ENCODE data around the gene TEX38.

The TEX38 gene

DNA sequence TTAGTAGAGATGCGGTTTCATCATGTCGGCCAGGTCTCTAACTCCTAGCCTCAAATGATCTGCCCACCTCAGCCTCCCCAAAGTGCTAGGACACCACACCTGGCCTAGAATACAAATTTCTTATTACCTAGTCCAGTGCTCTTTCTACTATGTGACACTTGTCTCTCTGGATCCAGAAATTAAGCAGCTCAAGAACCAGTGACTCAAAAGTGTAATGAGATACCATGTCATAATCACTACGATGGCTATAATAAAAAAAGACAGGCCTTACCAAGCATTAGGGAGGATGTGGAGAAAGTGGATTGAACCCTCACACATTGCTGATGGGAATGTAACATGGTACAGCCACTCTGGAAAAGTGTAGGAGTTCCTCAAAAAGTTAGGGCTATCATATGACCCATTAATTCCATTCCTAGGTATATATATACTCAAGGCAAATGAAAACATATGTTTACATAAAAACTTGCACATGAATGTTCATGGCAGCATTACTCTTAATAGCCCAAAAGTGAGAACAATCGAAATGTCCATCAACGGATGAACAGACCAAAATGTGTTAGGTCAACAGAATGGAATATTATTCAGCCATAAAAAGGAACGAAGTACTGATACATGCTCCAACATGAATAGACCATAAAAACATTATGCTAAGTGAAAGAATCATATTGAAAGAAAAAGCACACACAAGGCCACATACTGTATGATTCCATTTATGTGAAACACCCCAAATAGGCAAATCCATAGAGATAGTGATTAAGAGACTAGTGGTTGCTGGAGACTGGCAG lies 8.3 kb downstream of the TEX38 start:
- no peak overlapping the region for H3K4me2 ChIP-seq

DNA sequence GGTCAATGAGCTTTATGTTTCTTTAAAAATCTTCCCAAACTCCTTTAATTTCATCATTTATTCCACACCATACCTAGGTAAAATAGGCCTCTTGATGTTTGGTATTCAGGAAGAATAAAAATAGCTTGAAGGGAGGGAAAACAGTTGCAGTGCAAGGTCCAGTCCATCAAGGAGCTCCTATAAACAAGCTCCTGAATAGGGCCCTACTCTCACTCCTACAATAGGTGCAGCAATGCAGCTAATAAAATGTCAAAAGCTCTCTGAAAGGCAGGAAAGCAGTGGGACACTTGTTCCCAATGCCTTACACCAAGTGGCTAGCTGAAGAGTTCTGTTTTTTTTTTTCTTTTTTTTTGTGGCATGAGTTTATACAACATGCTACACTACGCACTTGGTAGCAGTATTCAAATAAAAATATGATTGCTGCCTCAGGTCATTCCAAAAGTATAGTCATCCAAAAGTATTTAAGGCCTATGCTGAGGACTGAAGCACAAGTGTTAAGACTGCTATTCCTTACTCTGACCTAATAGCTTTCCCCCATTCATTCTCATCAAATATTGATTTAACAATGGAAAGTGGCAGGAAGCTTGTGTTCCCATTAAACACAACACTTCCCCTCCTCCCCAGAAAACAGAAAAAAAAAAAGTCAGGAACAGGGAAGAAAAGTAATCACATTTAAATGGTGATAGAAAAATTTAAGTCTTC lies 9.8 kb downstream of the TEX38 start:
- Histone ChIP-seq H3K4me1 (ENCODE audit: low read depth, poor library complexity, severe bottlenecking) (peaks cover 37% of the 10 kb centered on the region), H3K36me3 (ENCODE audit: insufficient read depth) (peaks cover 2% of the 10 kb centered on the region; the same call in 1 of the 2 replicates), H3K9ac (no peak overlapping the region), H3K79me2 (ENCODE audit: insufficient read depth, low read depth) (no peaks in the 10 kb centered on the region), H3K4me3 (IDR thresholded peaks at IDR 0.05; ENCODE audit: insufficient read depth, low read depth, low read length) (no peak overlapping the region), H4K20me1 (ENCODE audit: insufficient read depth) (no peaks in the 10 kb centered on the region), H3K27ac (no peak overlapping the region), H2AFZ (ENCODE audit: low read depth) (no peak overlapping the region), H3K4me2 (no peak overlapping the region), H3K27me3 (ENCODE audit: insufficient read depth, low read depth) (no peaks in the 10 kb centered on the region)
- TF ChIP-seq, protein P1, sequence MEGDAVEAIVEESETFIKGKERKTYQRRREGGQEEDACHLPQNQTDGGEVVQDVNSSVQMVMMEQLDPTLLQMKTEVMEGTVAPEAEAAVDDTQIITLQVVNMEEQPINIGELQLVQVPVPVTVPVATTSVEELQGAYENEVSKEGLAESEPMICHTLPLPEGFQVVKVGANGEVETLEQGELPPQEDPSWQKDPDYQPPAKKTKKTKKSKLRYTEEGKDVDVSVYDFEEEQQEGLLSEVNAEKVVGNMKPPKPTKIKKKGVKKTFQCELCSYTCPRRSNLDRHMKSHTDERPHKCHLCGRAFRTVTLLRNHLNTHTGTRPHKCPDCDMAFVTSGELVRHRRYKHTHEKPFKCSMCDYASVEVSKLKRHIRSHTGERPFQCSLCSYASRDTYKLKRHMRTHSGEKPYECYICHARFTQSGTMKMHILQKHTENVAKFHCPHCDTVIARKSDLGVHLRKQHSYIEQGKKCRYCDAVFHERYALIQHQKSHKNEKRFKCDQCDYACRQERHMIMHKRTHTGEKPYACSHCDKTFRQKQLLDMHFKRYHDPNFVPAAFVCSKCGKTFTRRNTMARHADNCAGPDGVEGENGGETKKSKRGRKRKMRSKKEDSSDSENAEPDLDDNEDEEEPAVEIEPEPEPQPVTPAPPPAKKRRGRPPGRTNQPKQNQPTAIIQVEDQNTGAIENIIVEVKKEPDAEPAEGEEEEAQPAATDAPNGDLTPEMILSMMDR (conservative IDR thresholded peaks at IDR 0.05; ENCODE audit: low read depth, low read length) = no peak

More for the DNA sequence above, 8.3 kb downstream of the TEX38 start:
- Histone ChIP-seq H3K4me1 (ENCODE audit: low read depth, poor library complexity, severe bottlenecking) (peaks cover 37% of the 10 kb centered on the region), H2AFZ (ENCODE audit: low read depth) (no peak overlapping the region), H3K4me3 (IDR thresholded peaks at IDR 0.05; ENCODE audit: insufficient read depth, low read depth, low read length) (no peak overlapping the region), H3K9ac (no peak overlapping the region), H3K27me3 (ENCODE audit: insufficient read depth, low read depth) (no peaks in the 10 kb centered on the region), H3K36me3 (ENCODE audit: insufficient read depth) (peaks cover 2% of the 10 kb centered on the region; the same call in 1 of the 2 replicates), H4K20me1 (ENCODE audit: insufficient read depth) (no peaks in the 10 kb centered on the region), H3K79me2 (ENCODE audit: insufficient read depth, low read depth) (no peaks in the 10 kb centered on the region), H3K27ac (no peak overlapping the region)
- TF ChIP-seq, protein P1 (conservative IDR thresholded peaks at IDR 0.05; ENCODE audit: low read depth, low read length) = no peak

DNA sequence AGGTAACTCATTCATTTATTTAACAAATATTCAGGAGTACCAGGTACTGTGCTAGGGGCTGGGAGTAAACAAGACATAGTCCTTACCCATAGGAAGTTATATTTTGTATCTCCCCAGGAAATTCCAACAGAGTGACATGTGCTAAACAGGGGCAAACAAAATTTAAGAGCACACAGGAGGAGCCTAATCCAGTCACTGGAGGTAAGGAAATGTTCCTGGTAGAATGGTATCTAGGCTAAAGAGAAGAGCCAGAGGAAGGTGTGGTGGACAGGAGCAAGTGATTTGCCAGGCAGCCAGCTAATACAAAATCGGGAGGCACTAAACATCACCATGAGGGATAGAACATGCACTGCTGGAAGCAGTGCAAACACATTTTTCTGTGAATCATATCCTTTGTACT lies 10.4 kb downstream of the TEX38 start:
- Histone ChIP-seq H3K4me2 (no peak overlapping the region), H4K20me1 (ENCODE audit: insufficient read depth) (no peaks in the 10 kb centered on the region), H3K4me3 (IDR thresholded peaks at IDR 0.05; ENCODE audit: insufficient read depth, low read depth, low read length) (no peak overlapping the region), H2AFZ (ENCODE audit: low read depth) (no peak overlapping the region), H3K4me1 (ENCODE audit: low read depth, poor library complexity, severe bottlenecking) (peaks cover 37% of the 10 kb centered on the region), H3K27ac (no peak overlapping the region), H3K9ac (no peak overlapping the region), H3K36me3 (ENCODE audit: insufficient read depth) (peaks cover 2% of the 10 kb centered on the region; the same call in 1 of the 2 replicates), H3K79me2 (ENCODE audit: insufficient read depth, low read depth) (no peaks in the 10 kb centered on the region), H3K27me3 (ENCODE audit: insufficient read depth, low read depth) (no peaks in the 10 kb centered on the region)
- TF ChIP-seq, protein P1 (conservative IDR thresholded peaks at IDR 0.05; ENCODE audit: low read depth, low read length) = no peak

DNA sequence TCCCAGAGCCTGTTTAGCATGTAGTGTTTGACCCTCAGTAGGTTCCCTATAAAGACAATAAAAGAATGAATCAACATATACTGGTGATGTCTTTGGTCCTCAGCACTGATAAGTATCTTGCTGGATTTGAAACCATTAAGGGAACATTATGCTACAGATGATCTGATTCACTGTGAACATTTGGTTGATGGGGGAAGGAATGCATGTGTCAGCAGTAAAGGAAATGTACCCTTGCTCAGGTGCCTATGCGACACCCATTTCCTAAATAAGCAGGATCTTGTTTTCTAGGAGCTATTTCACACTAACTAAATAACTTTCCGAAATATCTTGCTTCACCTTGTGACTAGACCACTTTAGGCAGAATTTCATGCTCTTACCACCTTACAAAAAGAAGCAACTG lies 13.0 kb downstream of the TEX38 start:
- H3K4me3 ChIP-seq (IDR thresholded peaks at IDR 0.05; ENCODE audit: insufficient read depth, low read depth, low read length) = no peak overlapping the region
- H3K4me1 ChIP-seq (ENCODE audit: low read depth, poor library complexity, severe bottlenecking) = peaks cover 59% of the 10 kb centered on the region
- H3K79me2 ChIP-seq (ENCODE audit: insufficient read depth, low read depth) = no peaks in the 10 kb centered on the region
- H4K20me1 ChIP-seq (ENCODE audit: insufficient read depth) = no peaks in the 10 kb centered on the region
- peak overlapping the region; percentile 22; the same call in 1 of the 2 replicates for H3K27ac ChIP-seq
- no peaks in the 10 kb centered on the region for H3K27me3 ChIP-seq (ENCODE audit: insufficient read depth, low read depth)
- no peak overlapping the region for H2AFZ ChIP-seq (ENCODE audit: low read depth)
- H3K4me2 ChIP-seq = peak overlapping the region; percentile 14; the same call in 1 of the 2 replicates
- no peaks in the 10 kb centered on the region; the same call in 1 of the 2 replicates for H3K36me3 ChIP-seq (ENCODE audit: insufficient read depth)
- TF ChIP-seq, protein P1 (conservative IDR thresholded peaks at IDR 0.05; ENCODE audit: low read depth, low read length) = no peak
- H3K9ac ChIP-seq = no peak overlapping the region
